Pancreas (tissue), 10 donors: ENCODE measurements around the gene CCDC178. TPM values are rescaled to one million over a fixed set of nuclear protein-coding genes. Genes with fewer than 3 reads are reported as not detected.
"Not testable (repeated sequence)": the region's sequence is repeated elsewhere in the genome, so short reads cannot be mapped to it uniquely, and the experiment has no call there.

Experiments
- ATAC-seq, 4 donors: fragments of 200-7000 bp; cut with Tn5 transposase; one replicate each; pipeline versions ENCODE4 v1.8.0 to v1.9.1; 2020; ENCODE audit warnings: mild to moderate bottlenecking in 4 of 4, moderate library complexity in 4 of 4
- DNase-seq, 6 donors: peaks; one replicate each; pipeline ENCODE4 v3.0.0-alpha.2; 2020
- FAIRE-seq: peaks from 2 replicates; lab custom pipeline; 2012; peaks lifted over from hg19 to GRCh38; lab: Jason Lieb, UNC
- H3K27ac ChIP-seq, 4 donors: fragments of 200-600 bp; sonication (generic); 1 replicate in 3 of 4; 2 replicates in 1 of 4; pipeline versions ENCODE4 v1.5.0 to v1.8.0; 2020
- H3K27me3 ChIP-seq, 4 donors: fragments of 200-600 bp; one replicate each; pipeline ENCODE4 v1.8.0; 2021
- H3K36me3 ChIP-seq, 3 donors: fragments of 200-600 bp; sonication (generic) in 1 of 3; one replicate each; pipeline versions ENCODE4 v1.5.0 to v1.8.0; 2020 to 2021
- H3K4me1 ChIP-seq, 3 donors: fragments of 200-600 bp; one replicate each; pipeline ENCODE4 v1.8.0; 2021
- H3K4me3 ChIP-seq, 4 donors: fragments of 200-600 bp; sonication (generic) in 2 of 4; one replicate each; pipeline versions ENCODE4 v1.5.0 to v1.8.0; 2020 to 2021
- H3K9me3 ChIP-seq, 4 donors: fragments of 200-600 bp; one replicate each; pipeline ENCODE4 v1.8.0; 2021
- WGBS, 2 donors: extraction: QIAGEN DNeasy Blood & Tissue Kit; methylation state at CpG; one replicate each; pipeline ENCODE4 v1.1.7; 2013; 5-methylcytosine and 5-hydroxymethylcytosine counted together
- intact Hi-C, 3 donors: fragments of 100-400 bp; cut with DNase I; formaldehyde crosslinking; loops; one replicate each; pipeline versions ENCODE4 v1.11.1 to v1.14.2; 2022
- polyA plus RNA-seq, 2 donors: library from polyadenylated mRNA; stranded (reverse); fragments of 200-250 nt; gene quantifications; one replicate each; pipeline ENCODE4 v1.2.3, GENCODE V29; 2013
- total RNA-seq, 6 donors: library from RNA; stranded (reverse); fragmentation: NEBNext Ultra II Directional in 4 of 6; extraction: Animal tissue kit (Norgen Biotek cat#: 25700) in 4 of 6; gene quantifications; one replicate each; pipeline versions ENCODE4 v1.2.1 to v1.2.4, GENCODE V29; 2021 to 2023
- TF ChIP-seq, protein P1 (sequence below), 4 donors: fragments of 200-600 bp; sonication (generic) in 3 of 4; IDR thresholded peaks; one replicate each; pipeline versions ENCODE4 v1.5.0 to v1.8.0; 2021; ENCODE audit warnings: antibody characterized with exemption in 4 of 4
- donor health status: healthy with polysubstance abuse.
- donor health status: DM: no; HTN: no; CAD: no; lungs with moderate emphysema.
- donor health status: DM: no; HTN: no; CAD: no.
- donor health status: control.
- donor health status: control.
- donor health status: Bipolar disorder and iron deficiency.
- donor health status: DM: yes; HTN: yes; CAD: no.
- donor health status: DM: no; HTN: no; CAD: no.
- donor health status: DM: no; HTN: no; CAD: no.
- donor health status: DM: yes; HTN: yes; CAD: no.

Gene CCDC178
- total and polyA plus RNA-seq, 8 donors, result 0.11 to 1.3 (median 0.51) TPM; not detected in 1

DNA sequence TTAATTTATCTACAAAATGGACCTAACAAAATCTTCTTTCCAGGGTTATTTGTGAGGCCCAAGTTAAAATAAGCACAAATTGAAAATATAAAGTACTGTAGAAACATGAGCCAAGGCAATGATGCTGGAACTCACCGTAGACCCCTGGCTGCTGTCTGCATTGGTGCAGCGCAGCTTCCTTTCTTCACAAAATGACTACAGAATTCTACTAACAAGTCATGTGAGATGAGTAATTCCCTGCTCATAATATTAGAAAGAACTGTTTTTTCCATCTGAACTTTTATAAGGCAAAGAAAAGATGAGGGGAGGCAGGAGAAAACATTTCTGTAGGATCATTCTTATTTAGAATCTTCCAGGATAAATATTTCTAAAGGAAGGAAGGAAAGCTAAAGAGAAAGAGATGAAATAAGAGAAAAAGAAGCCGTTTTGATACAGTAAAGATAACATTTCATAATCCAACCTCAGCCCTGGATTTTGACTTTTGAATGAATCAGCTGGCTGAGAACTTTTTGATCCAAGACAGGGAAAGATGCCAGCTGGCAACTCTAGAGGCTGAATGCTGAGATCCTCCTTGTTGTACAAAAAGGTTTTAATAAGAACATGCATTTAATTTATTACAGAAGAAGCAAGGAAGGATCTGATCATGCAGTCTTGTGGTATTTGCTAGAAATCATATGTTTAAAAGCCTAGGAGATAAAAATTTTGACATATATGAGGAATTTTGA is 483.8 kb downstream of the CCDC178 start:
- no peaks in the 10 kb centered on the region for H3K36me3 ChIP-seq
- H3K27ac ChIP-seq, result no peak overlapping the region
- intact Hi-C loops, result no loop called here
- TF ChIP-seq, protein P1, sequence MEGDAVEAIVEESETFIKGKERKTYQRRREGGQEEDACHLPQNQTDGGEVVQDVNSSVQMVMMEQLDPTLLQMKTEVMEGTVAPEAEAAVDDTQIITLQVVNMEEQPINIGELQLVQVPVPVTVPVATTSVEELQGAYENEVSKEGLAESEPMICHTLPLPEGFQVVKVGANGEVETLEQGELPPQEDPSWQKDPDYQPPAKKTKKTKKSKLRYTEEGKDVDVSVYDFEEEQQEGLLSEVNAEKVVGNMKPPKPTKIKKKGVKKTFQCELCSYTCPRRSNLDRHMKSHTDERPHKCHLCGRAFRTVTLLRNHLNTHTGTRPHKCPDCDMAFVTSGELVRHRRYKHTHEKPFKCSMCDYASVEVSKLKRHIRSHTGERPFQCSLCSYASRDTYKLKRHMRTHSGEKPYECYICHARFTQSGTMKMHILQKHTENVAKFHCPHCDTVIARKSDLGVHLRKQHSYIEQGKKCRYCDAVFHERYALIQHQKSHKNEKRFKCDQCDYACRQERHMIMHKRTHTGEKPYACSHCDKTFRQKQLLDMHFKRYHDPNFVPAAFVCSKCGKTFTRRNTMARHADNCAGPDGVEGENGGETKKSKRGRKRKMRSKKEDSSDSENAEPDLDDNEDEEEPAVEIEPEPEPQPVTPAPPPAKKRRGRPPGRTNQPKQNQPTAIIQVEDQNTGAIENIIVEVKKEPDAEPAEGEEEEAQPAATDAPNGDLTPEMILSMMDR (IDR thresholded peaks at IDR 0.05), result no peak
- ATAC-seq (no peak), DNase-seq (no peak), FAIRE-seq (no peak)
- no peaks in the 10 kb centered on the region for H3K9me3 ChIP-seq
- no peaks in the 10 kb centered on the region for H3K4me1 ChIP-seq
- 49 to 62% methylated on average over 3 of the region's 3 CpGs for WGBS, 2 donors
- no peaks in the 10 kb centered on the region for H3K27me3 ChIP-seq
- H3K4me3 ChIP-seq, result no peak overlapping the region

DNA sequence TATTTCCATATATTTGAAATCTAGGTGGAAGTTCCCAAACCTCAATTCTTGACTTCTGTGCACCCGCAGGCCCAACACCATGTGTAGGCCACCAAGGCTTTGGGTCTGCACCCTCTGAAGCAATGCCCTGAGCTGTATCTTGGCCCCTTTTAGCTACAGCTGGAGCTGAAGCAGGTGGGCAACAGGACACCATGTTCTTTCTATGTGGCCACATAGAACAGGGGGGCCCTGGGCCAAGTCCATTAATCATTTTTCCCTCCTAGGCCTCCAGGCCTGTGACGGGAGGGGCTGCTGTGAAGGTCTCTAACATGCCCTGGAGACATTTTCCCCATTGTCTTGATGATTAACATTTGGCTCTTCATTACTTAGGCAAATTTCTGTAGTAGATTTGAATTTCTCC is 488.2 kb downstream of the CCDC178 start:
- H3K27me3 ChIP-seq, H3K27ac ChIP-seq, H3K4me3 ChIP-seq, intact Hi-C loops, H3K4me1 ChIP-seq, H3K9me3 ChIP-seq, DNase-seq, ATAC-seq, FAIRE-seq, H3K36me3 ChIP-seq: not testable (repeated sequence)
- 75 to 93% methylated on average over 2 of the region's 2 CpGs for WGBS, 2 donors

GRCh38 chr18:32937597-32937996 is 502.9 kb downstream of the CCDC178 start:
- no peak overlapping the region for H3K4me3 ChIP-seq
- H3K36me3 ChIP-seq, result no peaks in the 10 kb centered on the region
- intact Hi-C loops, result no loop called here
- TF ChIP-seq, protein P1 (IDR thresholded peaks at IDR 0.05), result no peak
- ATAC-seq, result no peak
- FAIRE-seq, result no peak
- no peak for DNase-seq
- no peaks in the 10 kb centered on the region for H3K27me3 ChIP-seq
- WGBS, 2 donors, result 28 to 35% methylated on average over 5 of the region's 5 CpGs
- no peak overlapping the region for H3K27ac ChIP-seq
- H3K4me1 ChIP-seq, result no peaks in the 10 kb centered on the region
- no peaks in the 10 kb centered on the region for H3K9me3 ChIP-seq

DNA sequence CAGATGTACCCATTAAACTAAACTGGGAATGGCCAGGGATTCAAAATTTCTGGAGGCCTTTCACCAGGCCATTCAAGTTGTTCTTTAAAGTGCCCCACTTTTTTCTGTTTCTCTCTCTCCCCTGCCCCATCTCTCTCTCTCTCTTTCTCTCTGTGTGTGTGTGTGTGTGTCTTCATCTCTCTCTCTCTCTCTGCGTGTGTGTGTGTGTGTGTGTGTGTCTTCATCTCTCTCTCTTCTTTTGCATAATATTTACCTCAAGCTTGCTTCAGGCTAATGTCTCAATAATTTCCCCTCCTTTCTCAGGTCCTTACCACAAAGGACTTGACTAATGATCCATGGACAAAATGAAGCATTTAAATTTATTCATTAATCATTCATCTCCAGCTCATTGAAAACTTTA is 503.5 kb downstream of the CCDC178 start:
- intact Hi-C loops, result no loop called here
- FAIRE-seq, result no peak
- DNase-seq, result no peak
- TF ChIP-seq, protein P1 (IDR thresholded peaks at IDR 0.05), result no peak
- Histone ChIP-seq H3K4me3 (no peak overlapping the region), H3K36me3 (no peaks in the 10 kb centered on the region), H3K9me3 (no peaks in the 10 kb centered on the region), H3K4me1 (no peaks in the 10 kb centered on the region), H3K27me3 (no peaks in the 10 kb centered on the region), H3K27ac (no peak overlapping the region)
- WGBS, 2 donors, result 37 to 44% methylated on average over 1 of the region's 1 CpG
- no peak for ATAC-seq

DNA sequence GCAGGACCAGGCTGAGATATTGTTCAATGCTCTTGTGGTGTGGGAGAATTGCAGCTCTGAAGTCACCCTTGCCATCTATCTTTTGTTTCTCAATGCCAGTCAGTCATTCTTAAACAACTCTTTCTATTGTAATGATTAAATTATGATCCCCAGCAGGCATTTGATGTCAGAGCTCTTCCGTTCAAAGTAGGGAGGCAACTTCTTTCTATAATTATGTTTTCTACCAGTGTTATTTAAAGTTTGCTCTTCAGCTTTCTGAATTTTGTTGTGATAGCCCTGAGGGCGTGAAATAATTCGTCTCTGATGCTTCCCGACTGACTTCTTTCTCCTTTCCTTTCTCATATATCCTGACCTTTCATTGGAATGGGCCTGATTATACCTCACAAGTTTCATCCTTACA is 506.3 kb downstream of the CCDC178 start:
- FAIRE-seq, result no peak
- no peak for DNase-seq
- TF ChIP-seq, protein P1 (IDR thresholded peaks at IDR 0.05), result no peak
- Histone ChIP-seq H3K9me3 (no peaks in the 10 kb centered on the region), H3K4me1 (no peaks in the 10 kb centered on the region), H3K4me3 (no peak overlapping the region), H3K36me3 (no peaks in the 10 kb centered on the region), H3K27ac (no peak overlapping the region), H3K27me3 (no peaks in the 10 kb centered on the region)
- 47 to 67% methylated on average over 4 of the region's 4 CpGs for WGBS, 2 donors
- ATAC-seq, result no peak
- intact Hi-C loops, result no loop called here
